GM23338 (cell line): ENCODE measurements around the gene IFI27. TPM values are rescaled to one million over a fixed set of nuclear protein-coding genes. Genes with fewer than 3 reads are reported as not detected.

Experiments
- ATAC-seq: fragments of 200-7000 bp; cut with Tn5 transposase; 3 replicates; pipeline ENCODE4 v1.9.1; 2020
- DNase-seq: peaks from one replicate; pipeline ENCODE4 v3.0.0-alpha.2; 2015; ENCODE audit warnings: low spot score
- H2AFZ ChIP-seq: fragments of 200-600 bp; sonication (generic); 2 replicates; pipeline ENCODE4 v1.8.0; 2016; ENCODE audit warnings: antibody characterized with exemption, mild to moderate bottlenecking, moderate library complexity
- H3F3A ChIP-seq: fragments of 200-600 bp; sonication (generic); replicated peaks from 2 replicates; pipeline ENCODE4 v1.8.0; 2017; ENCODE audit warnings: antibody characterized with exemption, mixed run types, low read depth
- H3K27ac ChIP-seq: fragments of 200-600 bp; sonication (generic); 2 replicates; pipeline ENCODE4 v1.6.1; 2016; ENCODE audit warnings: low read depth
- H3K27me3 ChIP-seq: fragments of 200-600 bp; sonication (generic); 2 replicates; pipeline ENCODE4 v1.8.0; 2016; ENCODE audit warnings: mild to moderate bottlenecking, mixed run types, moderate library complexity; ENCODE audit not compliant: insufficient read depth
- H3K36me3 ChIP-seq: fragments of 200-600 bp; sonication (generic); 2 replicates; pipeline ENCODE4 v1.8.0; 2016; ENCODE audit warnings: mild to moderate bottlenecking; ENCODE audit not compliant: insufficient read depth
- H3K4me1 ChIP-seq: fragments of 200-600 bp; sonication (generic); 2 replicates; pipeline ENCODE4 v1.8.0; 2016; ENCODE audit warnings: mild to moderate bottlenecking, moderate library complexity; ENCODE audit not compliant: insufficient read depth
- H3K4me2 ChIP-seq: fragments of 200-600 bp; sonication (generic); 2 replicates; pipeline ENCODE4 v1.7.1; 2017; ENCODE audit warnings: mixed run types
- H3K4me3 ChIP-seq: fragments of 200-600 bp; sonication (generic); 2 replicates; pipeline ENCODE4 v1.6.1; 2016; ENCODE audit warnings: mixed run types
- H3K79me2 ChIP-seq: fragments of 200-600 bp; sonication (generic); replicated peaks from 2 replicates; pipeline ENCODE4 v1.8.0; 2017; ENCODE audit warnings: mild to moderate bottlenecking; ENCODE audit not compliant: insufficient read depth
- H3K9me2 ChIP-seq: fragments of 200-600 bp; sonication (generic); 2 replicates; pipeline ENCODE4 v1.8.0; 2017; ENCODE audit not compliant: insufficient read depth
- H4K20me1 ChIP-seq: fragments of 200-600 bp; sonication (generic); replicated peaks from 2 replicates; pipeline ENCODE4 v1.8.0; 2017; ENCODE audit warnings: mild to moderate bottlenecking; ENCODE audit not compliant: insufficient read depth
- H3K27ac Mint-ChIP-seq: 2 replicates; pipeline ENCODE4 v1.8.0; 2020; ENCODE audit warnings: inconsistent platforms, mild to moderate bottlenecking, moderate library complexity, mixed read lengths
- H3K27me3 Mint-ChIP-seq: 3 replicates; pipeline ENCODE4 v1.8.0; 2022; ENCODE audit warnings: low read depth, mild to moderate bottlenecking, moderate library complexity, mixed read lengths, inconsistent platforms; ENCODE audit not compliant: insufficient read depth, poor library complexity
- H3K36me3 Mint-ChIP-seq: 3 replicates; pipeline ENCODE4 v1.8.0; 2021; ENCODE audit warnings: low read depth, mild to moderate bottlenecking, inconsistent platforms, moderate library complexity, mixed read lengths
- H3K4me1 Mint-ChIP-seq: 3 replicates; pipeline ENCODE4 v1.8.0; 2020; ENCODE audit warnings: mild to moderate bottlenecking, inconsistent platforms, mixed read lengths
- H3K4me3 Mint-ChIP-seq: 3 replicates; pipeline ENCODE4 v1.8.0; 2021; ENCODE audit warnings: moderate library complexity, mild to moderate bottlenecking, inconsistent platforms, mixed read lengths
- H3K9me3 Mint-ChIP-seq: 3 replicates; pipeline ENCODE4 v1.8.0; 2020; ENCODE audit warnings: moderate library complexity, mild to moderate bottlenecking, inconsistent platforms, mixed read lengths
- CREB1 ChIP-seq: fragments of 250-450 bp; sonication (Bioruptor Pico); IDR thresholded peaks from 2 replicates; pipeline ENCODE4 v1.5.0; 2020; ENCODE audit warnings: low read depth, mild to moderate bottlenecking, moderate library complexity
- ETS1 ChIP-seq: IDR thresholded peaks from 2 replicates; pipeline ENCODE4 v1.6.1; 2016; ENCODE audit warnings: antibody characterized with exemption
- EZH2 ChIP-seq: fragments of 200-600 bp; sonication (generic); IDR thresholded peaks from one replicate; pipeline ENCODE4 v1.8.0; 2017; ENCODE audit warnings: antibody characterized with exemption, mild to moderate bottlenecking, low read depth; ENCODE audit not compliant: unreplicated experiment
- EZH2phosphoT487 ChIP-seq: fragments of 200-600 bp; sonication (generic); IDR thresholded peaks from one replicate; pipeline ENCODE4 v1.8.1; 2018; ENCODE audit warnings: antibody characterized with exemption; ENCODE audit not compliant: unreplicated experiment
- JUNB ChIP-seq: IDR thresholded peaks from one replicate; pipeline ENCODE4 v1.6.1; 2016; ENCODE audit warnings: antibody characterized with exemption; ENCODE audit not compliant: unreplicated experiment
- NANOG ChIP-seq: IDR thresholded peaks from 2 replicates; pipeline ENCODE4 v1.6.1; 2016; ENCODE audit warnings: antibody characterized with exemption, borderline replicate concordance
- POLR2AphosphoS5 ChIP-seq: IDR thresholded peaks from 2 replicates; pipeline ENCODE4 v1.6.1; 2016; ENCODE audit warnings: antibody characterized with exemption, low read depth
- STAT1 ChIP-seq: IDR thresholded peaks from one replicate; pipeline ENCODE4 v1.6.1; 2016; ENCODE audit warnings: antibody characterized with exemption; ENCODE audit not compliant: unreplicated experiment
- ZNF114 ChIP-seq: fragments of 250-450 bp; sonication (Bioruptor Pico); IDR thresholded peaks from 2 replicates; pipeline ENCODE4 v1.5.0; 2020; ENCODE audit warnings: mild to moderate bottlenecking, moderate library complexity
- ZNF331 ChIP-seq: fragments of 250-450 bp; sonication (Bioruptor Pico); IDR thresholded peaks from 2 replicates; pipeline ENCODE4 v1.5.0; 2020; ENCODE audit warnings: low read depth, mild to moderate bottlenecking, moderate library complexity
- polyA plus RNA-seq: library from polyadenylated mRNA; unstranded; fragments of >200 nt; fragmentation: Nextera tagmentation; extraction: Ambion mirVana; gene quantifications from 2 replicates; pipeline ENCODE4 v1.2.1, GENCODE V29; 2016
- total RNA-seq: library from RNA; depleted of rRNA; stranded (reverse); fragments of >200 nt; shearing (Covaris generic); gene quantifications from 2 replicates; pipeline ENCODE4 v1.2.3, GENCODE V29; 2014
- TF ChIP-seq, protein P1 (sequence below): IDR thresholded peaks from one replicate; pipeline ENCODE4 v1.6.1; 2018; ENCODE audit warnings: antibody characterized with exemption; ENCODE audit not compliant: unreplicated experiment
- TF ChIP-seq, protein P2 (sequence below), 2 experiments: fragments of 200-600 bp in 1 of 2; sonication (generic) in 1 of 2; conservative IDR thresholded peaks; 2 replicates each; pipeline versions ENCODE4 v1.5.1 to v1.6.1; 2016 to 2017; ENCODE audit warnings: antibody characterized with exemption in 2 of 2, low read depth in 2 of 2, mild to moderate bottlenecking in 2 of 2, moderate library complexity in 1 of 2

Gene IFI27
- total and polyA plus RNA-seq, 2 experiments from 2014 or later = 0.49 to 1.2 TPM

DNA sequence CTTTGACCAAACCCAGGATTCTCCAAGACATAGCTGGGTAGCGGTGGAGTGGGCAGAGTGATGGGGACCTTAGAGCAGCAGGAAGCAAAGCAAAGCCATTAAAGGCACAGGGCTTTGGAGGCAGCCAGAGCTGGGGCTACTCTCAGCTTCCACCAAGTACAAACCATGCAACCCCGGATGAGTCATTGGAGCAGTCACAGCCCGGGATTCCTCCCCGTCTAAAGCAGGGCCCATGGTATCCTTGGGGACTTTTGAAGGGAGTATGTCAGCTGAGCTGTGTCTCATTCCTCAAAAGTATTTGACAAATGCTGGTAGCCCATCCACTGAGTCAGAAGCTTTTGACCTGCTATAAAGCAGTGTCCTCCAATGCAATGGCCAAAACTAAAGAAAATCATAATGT is 9.7 kb upstream of the IFI27 start (continued):
- TF ChIP-seq, protein P1, sequence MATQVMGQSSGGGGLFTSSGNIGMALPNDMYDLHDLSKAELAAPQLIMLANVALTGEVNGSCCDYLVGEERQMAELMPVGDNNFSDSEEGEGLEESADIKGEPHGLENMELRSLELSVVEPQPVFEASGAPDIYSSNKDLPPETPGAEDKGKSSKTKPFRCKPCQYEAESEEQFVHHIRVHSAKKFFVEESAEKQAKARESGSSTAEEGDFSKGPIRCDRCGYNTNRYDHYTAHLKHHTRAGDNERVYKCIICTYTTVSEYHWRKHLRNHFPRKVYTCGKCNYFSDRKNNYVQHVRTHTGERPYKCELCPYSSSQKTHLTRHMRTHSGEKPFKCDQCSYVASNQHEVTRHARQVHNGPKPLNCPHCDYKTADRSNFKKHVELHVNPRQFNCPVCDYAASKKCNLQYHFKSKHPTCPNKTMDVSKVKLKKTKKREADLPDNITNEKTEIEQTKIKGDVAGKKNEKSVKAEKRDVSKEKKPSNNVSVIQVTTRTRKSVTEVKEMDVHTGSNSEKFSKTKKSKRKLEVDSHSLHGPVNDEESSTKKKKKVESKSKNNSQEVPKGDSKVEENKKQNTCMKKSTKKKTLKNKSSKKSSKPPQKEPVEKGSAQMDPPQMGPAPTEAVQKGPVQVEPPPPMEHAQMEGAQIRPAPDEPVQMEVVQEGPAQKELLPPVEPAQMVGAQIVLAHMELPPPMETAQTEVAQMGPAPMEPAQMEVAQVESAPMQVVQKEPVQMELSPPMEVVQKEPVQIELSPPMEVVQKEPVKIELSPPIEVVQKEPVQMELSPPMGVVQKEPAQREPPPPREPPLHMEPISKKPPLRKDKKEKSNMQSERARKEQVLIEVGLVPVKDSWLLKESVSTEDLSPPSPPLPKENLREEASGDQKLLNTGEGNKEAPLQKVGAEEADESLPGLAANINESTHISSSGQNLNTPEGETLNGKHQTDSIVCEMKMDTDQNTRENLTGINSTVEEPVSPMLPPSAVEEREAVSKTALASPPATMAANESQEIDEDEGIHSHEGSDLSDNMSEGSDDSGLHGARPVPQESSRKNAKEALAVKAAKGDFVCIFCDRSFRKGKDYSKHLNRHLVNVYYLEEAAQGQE = no peak
- TF ChIP-seq ETS1 (no peak), NANOG (no peak), CREB1 (CRISPR knock-in tag) (no peak), ZNF114 (CRISPR knock-in tag) (no peak), JUNB (no peak), EZH2phosphoT487 (no peak), STAT1 (no peak), ZNF331 (CRISPR knock-in tag) (no peak)

DNA sequence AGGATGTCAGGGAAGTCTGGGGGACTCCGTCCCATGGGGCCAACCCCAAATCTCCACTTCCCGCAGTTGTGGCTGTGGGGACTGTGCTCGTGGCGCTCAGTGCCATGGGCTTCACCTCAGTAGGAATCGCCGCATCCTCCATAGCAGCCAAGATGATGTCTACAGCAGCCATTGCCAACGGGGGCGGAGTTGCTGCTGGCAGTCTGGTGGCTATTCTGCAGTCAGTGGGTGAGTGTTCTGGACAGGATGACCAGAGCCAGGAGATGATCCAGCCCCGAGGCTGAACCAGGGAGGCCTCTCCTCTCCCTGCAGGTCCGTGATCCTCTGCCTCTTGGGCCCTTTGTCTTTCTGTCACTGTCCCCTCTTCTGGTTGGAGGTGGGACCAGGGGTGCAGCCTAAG is 8.8 kb upstream of the IFI27 start:
- ATAC-seq = no peak
- Mint-ChIP-seq H3K36me3 (no peaks in the 10 kb centered on the region; the same call in 2 of the 3 replicates), H3K27me3 (peaks cover 4% of the 10 kb centered on the region), H3K9me3 (no peaks in the 10 kb centered on the region; the same call in 2 of the 3 replicates), H3K4me3 (no peak overlapping the region), H3K4me1 (peaks cover 2% of the 10 kb centered on the region; the same call in 1 of the 3 replicates), H3K27ac (no peak overlapping the region)
- Histone ChIP-seq H3K4me1 (no peaks in the 10 kb centered on the region), H3K9me2 (no peaks in the 10 kb centered on the region), H3K27me3 (no peaks in the 10 kb centered on the region), H3K27ac (no peak overlapping the region), H2AFZ (no peak overlapping the region), H3K36me3 (no peaks in the 10 kb centered on the region), H3K4me3 (no peak overlapping the region), H3K4me2 (no peak overlapping the region), H3F3A (no peaks in the 10 kb centered on the region), H3K79me2 (no peaks in the 10 kb centered on the region), H4K20me1 (no peaks in the 10 kb centered on the region)
- no peak for DNase-seq
- TF ChIP-seq ETS1 (no peak), EZH2 (no peak), ZNF331 (CRISPR knock-in tag) (no peak), POLR2AphosphoS5 (no peak), CREB1 (CRISPR knock-in tag) (no peak), NANOG (no peak), STAT1 (no peak), EZH2phosphoT487 (no peak), ZNF114 (CRISPR knock-in tag) (no peak)
- TF ChIP-seq, protein P2, sequence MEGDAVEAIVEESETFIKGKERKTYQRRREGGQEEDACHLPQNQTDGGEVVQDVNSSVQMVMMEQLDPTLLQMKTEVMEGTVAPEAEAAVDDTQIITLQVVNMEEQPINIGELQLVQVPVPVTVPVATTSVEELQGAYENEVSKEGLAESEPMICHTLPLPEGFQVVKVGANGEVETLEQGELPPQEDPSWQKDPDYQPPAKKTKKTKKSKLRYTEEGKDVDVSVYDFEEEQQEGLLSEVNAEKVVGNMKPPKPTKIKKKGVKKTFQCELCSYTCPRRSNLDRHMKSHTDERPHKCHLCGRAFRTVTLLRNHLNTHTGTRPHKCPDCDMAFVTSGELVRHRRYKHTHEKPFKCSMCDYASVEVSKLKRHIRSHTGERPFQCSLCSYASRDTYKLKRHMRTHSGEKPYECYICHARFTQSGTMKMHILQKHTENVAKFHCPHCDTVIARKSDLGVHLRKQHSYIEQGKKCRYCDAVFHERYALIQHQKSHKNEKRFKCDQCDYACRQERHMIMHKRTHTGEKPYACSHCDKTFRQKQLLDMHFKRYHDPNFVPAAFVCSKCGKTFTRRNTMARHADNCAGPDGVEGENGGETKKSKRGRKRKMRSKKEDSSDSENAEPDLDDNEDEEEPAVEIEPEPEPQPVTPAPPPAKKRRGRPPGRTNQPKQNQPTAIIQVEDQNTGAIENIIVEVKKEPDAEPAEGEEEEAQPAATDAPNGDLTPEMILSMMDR (conservative IDR thresholded peaks at IDR 0.05; ENCODE audit: low read depth in 2 of 2) = no peak
- TF ChIP-seq, protein P1 = no peak
